HCT116 (cell line): ENCODE measurements around the gene PCDH15. TPM values are rescaled to one million over a fixed set of nuclear protein-coding genes. Genes with fewer than 3 reads are reported as not detected.

Experiments
- ATAC-seq: fragments of 200-7000 bp; cut with Tn5 transposase; 2 replicates; pipeline ENCODE4 v1.9.1; 2020; ENCODE audit warnings: mild to moderate bottlenecking, moderate library complexity
- BruUV-seq: library from RNA; stranded (reverse); fragments of 400-500 nt; replicated peaks from 2 replicates; lab custom pipeline; 2021; lab: Mats Ljungman, UMichigan
- CTCF ChIA-PET: fragments of 300-600 bp; sonication (Branson Sonifier 250); formaldehyde crosslinking; loops from one replicate; lab custom pipeline; 2021; ENCODE audit warnings: antibody characterized with exemption; lab: Charles Lee
- POLR2A ChIA-PET: fragments of 300-600, 350-600 bp; sonication (Branson Sonifier 250); formaldehyde crosslinking; loops from one replicate; lab custom pipeline; 2021; ENCODE audit warnings: antibody characterized with exemption; lab: Charles Lee
- RAD21 ChIA-PET, 2 experiments: fragments of 300-600 bp; sonication (Branson Sonifier 250); formaldehyde crosslinking; loops; one replicate each; lab custom pipeline; 2023; ENCODE audit warnings: low total read pairs in 2 of 2; ENCODE audit not compliant: uncharacterized antibody in 2 of 2, unreplicated experiment in 2 of 2, low non-redundant PET in 1 of 2; lab: Charles Lee
- DNase-seq: peaks from one replicate; pipeline ENCODE4 v3.0.0-alpha.2; 2010; ENCODE audit warnings: low read depth, low spot score
- H2AFZ ChIP-seq: fragments of 200-600 bp; shearing (Covaris generic), sonication (generic); 2 replicates; pipeline ENCODE4 v1.6.1; 2017; ENCODE audit warnings: low read depth, mixed run types, mixed read lengths, antibody characterized with exemption, low read length; ENCODE audit not compliant: poor library complexity, severe bottlenecking
- H3K27ac ChIP-seq: 2 replicates; pipeline ENCODE4 v1.5.1; 2012; ENCODE audit warnings: low read depth, low read length
- H3K27me3 ChIP-seq: fragments of 200-600 bp; sonication (generic); 2 replicates; pipeline ENCODE4 v1.6.1; 2016; ENCODE audit warnings: mixed run types, low read length, mixed read lengths; ENCODE audit not compliant: insufficient read depth
- H3K36me3 ChIP-seq, 2 experiments: fragments of 200-500 bp in 1 of 2; fragments of 200-600 bp in 1 of 2; sonication (Bioruptor generic) in 1 of 2; sonication (generic) in 1 of 2; 2 replicates each; pipeline versions ENCODE4 v1.5.1 to v1.6.1; 2014 to 2016; ENCODE audit warnings: low read length in 2 of 2, inconsistent platforms in 1 of 2, mixed read lengths in 1 of 2, mixed run types in 1 of 2; ENCODE audit not compliant: insufficient read depth in 2 of 2, control insufficient read depth in 1 of 2
- H3K4me1 ChIP-seq, 2 experiments: fragments of 200-600 bp in 1 of 2; sonication (generic) in 1 of 2; 2 replicates each; pipeline versions ENCODE4 v1.5.1 to v1.6.1; 2012 to 2017; ENCODE audit warnings: low read length in 2 of 2, inconsistent platforms in 1 of 2, mild to moderate bottlenecking in 1 of 2, mixed read lengths in 1 of 2, mixed run types in 1 of 2, moderate library complexity in 1 of 2; ENCODE audit not compliant: insufficient read depth in 2 of 2, control insufficient read depth in 1 of 2
- H3K4me2 ChIP-seq: fragments of 200-600 bp; sonication (generic); 2 replicates; pipeline ENCODE4 v1.6.1; 2017; ENCODE audit warnings: mixed run types, low read length, mixed read lengths
- H3K4me3 ChIP-seq, 2 experiments: fragments of 200-600 bp in 1 of 2; sonication (generic) in 1 of 2; replicated peaks in 1 of 2; 2 replicates each; pipeline ENCODE4 v1.5.1; 2011 to 2016; ENCODE audit warnings: low read length in 2 of 2, control low read depth in 1 of 2, low read depth in 1 of 2, mild to moderate bottlenecking in 1 of 2, mixed read lengths in 1 of 2, mixed run types in 1 of 2
- H3K79me2 ChIP-seq: fragments of 200-600 bp; sonication (generic); 2 replicates; pipeline ENCODE4 v1.6.1; 2017; ENCODE audit warnings: mild to moderate bottlenecking, mixed run types, low read length, moderate library complexity, mixed read lengths; ENCODE audit not compliant: insufficient read depth
- H3K9ac ChIP-seq: fragments of 200-600 bp; sonication (generic); 2 replicates; pipeline ENCODE4 v1.6.1; 2016; ENCODE audit warnings: low read length, mixed read lengths
- H3K9me2 ChIP-seq: fragments of 200-600 bp; sonication (generic), shearing (Covaris generic); 2 replicates; pipeline ENCODE4 v1.6.1; 2017; ENCODE audit warnings: mixed run types, mild to moderate bottlenecking, moderate library complexity; ENCODE audit not compliant: insufficient read depth
- H3K9me3 ChIP-seq, 2 experiments: fragments of 200-500 bp in 1 of 2; fragments of 200-600 bp in 1 of 2; sonication (Bioruptor generic) in 1 of 2; sonication (generic) in 1 of 2; 2 replicates each; pipeline ENCODE4 v1.6.1; 2014 to 2017; ENCODE audit warnings: low read length in 2 of 2, mixed read lengths in 2 of 2, inconsistent platforms in 1 of 2, low read depth in 1 of 2, mild to moderate bottlenecking in 1 of 2, mixed run types in 1 of 2, moderate library complexity in 1 of 2; ENCODE audit not compliant: control insufficient read depth in 1 of 2, insufficient read depth in 1 of 2
- H4K20me1 ChIP-seq: fragments of 200-600 bp; sonication (generic), shearing (Covaris generic); 2 replicates; pipeline ENCODE4 v1.6.1; 2017; ENCODE audit warnings: mixed run types, mild to moderate bottlenecking, moderate library complexity; ENCODE audit not compliant: insufficient read depth
- CBX3 ChIP-seq: IDR thresholded peaks from 2 replicates; pipeline ENCODE4 v1.6.1; 2012; ENCODE audit warnings: low read depth
- EZH2 ChIP-seq: fragments of 200-600 bp; sonication (generic); IDR thresholded peaks from 2 replicates; pipeline ENCODE4 v1.6.1; 2017; ENCODE audit warnings: antibody characterized with exemption, mixed run types
- FOSL1 ChIP-seq: IDR thresholded peaks from 2 replicates; pipeline ENCODE4 v1.6.1; 2012; ENCODE audit warnings: low read depth
- SIN3A ChIP-seq: IDR thresholded peaks from 2 replicates; pipeline ENCODE4 v1.6.1; 2012; ENCODE audit warnings: low read depth
- SP1 ChIP-seq: IDR thresholded peaks from 2 replicates; pipeline ENCODE4 v1.6.1; 2012; ENCODE audit warnings: low read depth
- SRF ChIP-seq: IDR thresholded peaks from 2 replicates; pipeline ENCODE4 v1.6.1; 2012; ENCODE audit warnings: low read depth
- YY1 ChIP-seq: IDR thresholded peaks from 2 replicates; pipeline ENCODE4 v1.6.1; 2011; ENCODE audit warnings: low read length, low read depth, moderate library complexity, mild to moderate bottlenecking; ENCODE audit not compliant: insufficient replicate concordance; ENCODE audit errors: extremely low read depth
- intact Hi-C: fragments of 100-400 bp; cut with micrococcal nuclease; formaldehyde crosslinking; loops from 2 replicates; pipeline ENCODE4 v1.10.0; 2022
- total RNA-seq: library from RNA; stranded (reverse); gene quantifications from one replicate; pipeline ENCODE4 v1.2.1, GENCODE V29; 2021; ENCODE audit not compliant: unreplicated experiment
- TF ChIP-seq, protein P1 (sequence below), 3 experiments: fragments of 200-600 bp in 1 of 3; sonication (generic) in 1 of 3; IDR thresholded peaks in 2 of 3; conservative IDR thresholded peaks in 1 of 3; 2 replicates each; pipeline ENCODE4 v1.5.1; 2012 to 2017; ENCODE audit warnings: low read depth in 2 of 3, low read length in 2 of 3, antibody characterized with exemption in 1 of 3, borderline replicate concordance in 1 of 3, control low read depth in 1 of 3, mild to moderate bottlenecking in 1 of 3, mixed read lengths in 1 of 3, mixed run types in 1 of 3, moderate library complexity in 1 of 3; ENCODE audit not compliant: insufficient read depth in 1 of 3
- TF ChIP-seq, protein P2 (sequence below): IDR thresholded peaks from 2 replicates; pipeline ENCODE4 v1.6.1; 2012
- TF ChIP-seq, protein P3 (sequence below): IDR thresholded peaks from 2 replicates; pipeline ENCODE4 v1.6.1; 2012; ENCODE audit warnings: low read depth
- TF ChIP-seq, protein P4 (sequence below): IDR thresholded peaks from 2 replicates; pipeline ENCODE4 v1.6.1; 2011; ENCODE audit warnings: mild to moderate bottlenecking, low read length, moderate library complexity; ENCODE audit not compliant: insufficient replicate concordance; ENCODE audit errors: extremely low read depth

Gene PCDH15
- total RNA-seq, 1 experiment from 2014 or later = not detected

DNA sequence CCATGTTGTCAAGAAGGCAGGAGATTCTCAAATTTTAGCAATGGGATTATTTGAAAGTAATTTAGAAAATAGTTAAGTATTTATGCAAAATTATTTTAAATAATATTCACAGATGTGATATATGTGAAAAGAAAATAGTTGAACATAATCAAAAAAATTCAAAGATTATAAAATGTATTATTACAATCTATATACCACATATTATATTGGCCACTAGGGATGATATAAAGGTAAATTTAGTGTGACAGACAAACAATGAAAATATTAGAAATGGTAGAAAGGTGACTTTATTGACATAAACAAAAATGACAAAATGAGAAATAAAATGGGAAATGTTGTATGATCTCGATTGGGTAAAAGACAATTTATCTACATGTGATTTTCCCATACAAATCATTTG lies 385.5 kb downstream of the PCDH15 start:
- Histone ChIP-seq H3K4me2 (no peak overlapping the region), H3K27ac (no peak overlapping the region), H3K27me3 (no peaks in the 10 kb centered on the region), H4K20me1 (no peaks in the 10 kb centered on the region), H3K9ac (no peak overlapping the region), H3K9me2 (no peaks in the 10 kb centered on the region), H2AFZ (no peak overlapping the region), H3K36me3 (no peaks in the 10 kb centered on the region), H3K79me2 (no peaks in the 10 kb centered on the region), H3K9me3 (peaks cover 4 to 9% of the 10 kb centered on the region in 2 experiments; a peak in 3 of 4 replicates), H3K4me1 (no peaks in the 10 kb centered on the region)
- ATAC-seq = no peak
- ChIA-PET POLR2A (no interaction called here), CTCF (no interaction called here)
- DNase-seq = no peak
- no TSS peak for BruUV-seq
- TF ChIP-seq, protein P1, sequence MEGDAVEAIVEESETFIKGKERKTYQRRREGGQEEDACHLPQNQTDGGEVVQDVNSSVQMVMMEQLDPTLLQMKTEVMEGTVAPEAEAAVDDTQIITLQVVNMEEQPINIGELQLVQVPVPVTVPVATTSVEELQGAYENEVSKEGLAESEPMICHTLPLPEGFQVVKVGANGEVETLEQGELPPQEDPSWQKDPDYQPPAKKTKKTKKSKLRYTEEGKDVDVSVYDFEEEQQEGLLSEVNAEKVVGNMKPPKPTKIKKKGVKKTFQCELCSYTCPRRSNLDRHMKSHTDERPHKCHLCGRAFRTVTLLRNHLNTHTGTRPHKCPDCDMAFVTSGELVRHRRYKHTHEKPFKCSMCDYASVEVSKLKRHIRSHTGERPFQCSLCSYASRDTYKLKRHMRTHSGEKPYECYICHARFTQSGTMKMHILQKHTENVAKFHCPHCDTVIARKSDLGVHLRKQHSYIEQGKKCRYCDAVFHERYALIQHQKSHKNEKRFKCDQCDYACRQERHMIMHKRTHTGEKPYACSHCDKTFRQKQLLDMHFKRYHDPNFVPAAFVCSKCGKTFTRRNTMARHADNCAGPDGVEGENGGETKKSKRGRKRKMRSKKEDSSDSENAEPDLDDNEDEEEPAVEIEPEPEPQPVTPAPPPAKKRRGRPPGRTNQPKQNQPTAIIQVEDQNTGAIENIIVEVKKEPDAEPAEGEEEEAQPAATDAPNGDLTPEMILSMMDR (IDR thresholded peaks at IDR 0.05 in 2 of 3, conservative IDR thresholded peaks at IDR 0.05 in 1 of 3; ENCODE audit: borderline replicate concordance in 1 of 3, insufficient read depth in 1 of 3, low read depth in 2 of 3, low read length in 2 of 3) = no peak
- TF ChIP-seq EZH2 (no peak), CBX3 (no peak), YY1 (no peak), SP1 (no peak), SIN3A (no peak), SRF (no peak), FOSL1 (no peak)
- TF ChIP-seq, protein P2, sequence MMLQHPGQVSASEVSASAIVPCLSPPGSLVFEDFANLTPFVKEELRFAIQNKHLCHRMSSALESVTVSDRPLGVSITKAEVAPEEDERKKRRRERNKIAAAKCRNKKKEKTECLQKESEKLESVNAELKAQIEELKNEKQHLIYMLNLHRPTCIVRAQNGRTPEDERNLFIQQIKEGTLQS = no peak
- TF ChIP-seq, protein P3, sequence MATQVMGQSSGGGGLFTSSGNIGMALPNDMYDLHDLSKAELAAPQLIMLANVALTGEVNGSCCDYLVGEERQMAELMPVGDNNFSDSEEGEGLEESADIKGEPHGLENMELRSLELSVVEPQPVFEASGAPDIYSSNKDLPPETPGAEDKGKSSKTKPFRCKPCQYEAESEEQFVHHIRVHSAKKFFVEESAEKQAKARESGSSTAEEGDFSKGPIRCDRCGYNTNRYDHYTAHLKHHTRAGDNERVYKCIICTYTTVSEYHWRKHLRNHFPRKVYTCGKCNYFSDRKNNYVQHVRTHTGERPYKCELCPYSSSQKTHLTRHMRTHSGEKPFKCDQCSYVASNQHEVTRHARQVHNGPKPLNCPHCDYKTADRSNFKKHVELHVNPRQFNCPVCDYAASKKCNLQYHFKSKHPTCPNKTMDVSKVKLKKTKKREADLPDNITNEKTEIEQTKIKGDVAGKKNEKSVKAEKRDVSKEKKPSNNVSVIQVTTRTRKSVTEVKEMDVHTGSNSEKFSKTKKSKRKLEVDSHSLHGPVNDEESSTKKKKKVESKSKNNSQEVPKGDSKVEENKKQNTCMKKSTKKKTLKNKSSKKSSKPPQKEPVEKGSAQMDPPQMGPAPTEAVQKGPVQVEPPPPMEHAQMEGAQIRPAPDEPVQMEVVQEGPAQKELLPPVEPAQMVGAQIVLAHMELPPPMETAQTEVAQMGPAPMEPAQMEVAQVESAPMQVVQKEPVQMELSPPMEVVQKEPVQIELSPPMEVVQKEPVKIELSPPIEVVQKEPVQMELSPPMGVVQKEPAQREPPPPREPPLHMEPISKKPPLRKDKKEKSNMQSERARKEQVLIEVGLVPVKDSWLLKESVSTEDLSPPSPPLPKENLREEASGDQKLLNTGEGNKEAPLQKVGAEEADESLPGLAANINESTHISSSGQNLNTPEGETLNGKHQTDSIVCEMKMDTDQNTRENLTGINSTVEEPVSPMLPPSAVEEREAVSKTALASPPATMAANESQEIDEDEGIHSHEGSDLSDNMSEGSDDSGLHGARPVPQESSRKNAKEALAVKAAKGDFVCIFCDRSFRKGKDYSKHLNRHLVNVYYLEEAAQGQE = no peak
- TF ChIP-seq, protein P4, sequence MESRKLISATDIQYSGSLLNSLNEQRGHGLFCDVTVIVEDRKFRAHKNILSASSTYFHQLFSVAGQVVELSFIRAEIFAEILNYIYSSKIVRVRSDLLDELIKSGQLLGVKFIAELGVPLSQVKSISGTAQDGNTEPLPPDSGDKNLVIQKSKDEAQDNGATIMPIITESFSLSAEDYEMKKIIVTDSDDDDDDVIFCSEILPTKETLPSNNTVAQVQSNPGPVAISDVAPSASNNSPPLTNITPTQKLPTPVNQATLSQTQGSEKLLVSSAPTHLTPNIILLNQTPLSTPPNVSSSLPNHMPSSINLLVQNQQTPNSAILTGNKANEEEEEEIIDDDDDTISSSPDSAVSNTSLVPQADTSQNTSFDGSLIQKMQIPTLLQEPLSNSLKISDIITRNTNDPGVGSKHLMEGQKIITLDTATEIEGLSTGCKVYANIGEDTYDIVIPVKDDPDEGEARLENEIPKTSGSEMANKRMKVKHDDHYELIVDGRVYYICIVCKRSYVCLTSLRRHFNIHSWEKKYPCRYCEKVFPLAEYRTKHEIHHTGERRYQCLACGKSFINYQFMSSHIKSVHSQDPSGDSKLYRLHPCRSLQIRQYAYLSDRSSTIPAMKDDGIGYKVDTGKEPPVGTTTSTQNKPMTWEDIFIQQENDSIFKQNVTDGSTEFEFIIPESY = no peak
- TF ChIP-seq, all 23 proteins: peak for 0
- no peak overlapping the region for H3K4me3 ChIP-seq
- intact Hi-C loops = no loop called here
- RAD21 ChIA-PET = no interaction called here
